Sigmoid colon (tissue), 7 donors: ENCODE measurements around the gene C18orf63. TPM values are rescaled to one million over a fixed set of nuclear protein-coding genes. Genes with fewer than 3 reads are reported as not detected.

Experiments
- DNase-seq: peaks from one replicate; pipeline ENCODE4 v3.0.0-alpha.2; 2019
- H3K27ac ChIP-seq, 4 donors: fragments of 200-600 bp; sonication (generic); one replicate each; pipeline ENCODE4 v1.5.1; 2016 to 2019; ENCODE audit warnings: mild to moderate bottlenecking in 1 of 4
- H3K27me3 ChIP-seq, 3 donors: fragments of 200-600 bp; sonication (generic); one replicate each; pipeline ENCODE4 v1.5.1; 2019; ENCODE audit warnings: mild to moderate bottlenecking in 1 of 3
- H3K36me3 ChIP-seq, 4 donors: fragments of 200-600 bp; sonication (generic); one replicate each; pipeline ENCODE4 v1.5.1; 2016 to 2019
- H3K4me1 ChIP-seq, 4 donors: fragments of 200-600 bp; sonication (generic); one replicate each; pipeline ENCODE4 v1.5.1; 2017 to 2019
- H3K4me3 ChIP-seq, 4 donors: fragments of 200-600 bp; sonication (generic); one replicate each; pipeline ENCODE4 v1.5.1; 2017 to 2019; ENCODE audit warnings: mild to moderate bottlenecking in 2 of 4, moderate library complexity in 1 of 4
- H3K9me3 ChIP-seq, 4 donors: fragments of 200-600 bp in 3 of 4; sonication (generic) in 3 of 4; one replicate each; pipeline versions ENCODE4 v1.5.1 to v1.6.1; 2013 to 2019
- CTCF ChIP-seq, 4 experiments: fragments of 450-650 bp in 3 of 4; fragments of 200-600 bp in 1 of 4; IDR thresholded peaks; one replicate each; pipeline ENCODE4 v1.5.1; 2016 to 2019; ENCODE audit warnings: antibody characterized with exemption in 4 of 4, mild to moderate bottlenecking in 3 of 4, moderate library complexity in 2 of 4
- EP300 ChIP-seq, 4 donors: sonication (generic); formaldehyde crosslinking; IDR thresholded peaks; one replicate each; pipeline ENCODE4 v1.6.1; 2017; ENCODE audit warnings: antibody characterized with exemption in 4 of 4
- POLR2A ChIP-seq, 2 donors: fragments of 450-650 bp; IDR thresholded peaks; one replicate each; pipeline ENCODE4 v1.6.1; 2016; ENCODE audit warnings: antibody characterized with exemption in 2 of 2, mild to moderate bottlenecking in 2 of 2, moderate library complexity in 2 of 2
- POLR2AphosphoS5 ChIP-seq, 4 donors: sonication (generic); formaldehyde crosslinking; IDR thresholded peaks; one replicate each; pipeline ENCODE4 v1.6.1; 2017; ENCODE audit warnings: antibody characterized with exemption in 4 of 4
- WGBS, 2 donors: extraction: QIAGEN DNeasy Blood & Tissue Kit; methylation state at CpG; one replicate each; pipeline ENCODE4 v1.1.7; 2013; 5-methylcytosine and 5-hydroxymethylcytosine counted together
- intact Hi-C: fragments of 100-400 bp; cut with DNase I; formaldehyde crosslinking; loops from one replicate; pipeline ENCODE4 v1.15.1; 2023
- polyA plus RNA-seq, 3 donors: library from polyadenylated mRNA; stranded (reverse); fragments of 200-250 nt; gene quantifications; one replicate each; pipeline ENCODE4 v1.2.3, GENCODE V29; 2013
- total RNA-seq, 4 donors: library from RNA; depleted of rRNA; stranded (reverse); fragments of >200 nt; gene quantifications; one replicate each; pipeline ENCODE4 v1.1.0, GENCODE V29; 2016
- donor health status: healthy with polysubstance abuse.
- donor health status: Bipolar disorder and iron deficiency.
- donor health status: healthy.

C18orf63 gene
- total and polyA plus RNA-seq, 7 donors, result not detected

- TF ChIP-seq CTCF (IDR thresholded peaks at IDR 0.05) (no peak), EP300 (IDR thresholded peaks at IDR 0.05) (no peak), POLR2AphosphoS5 (IDR thresholded peaks at IDR 0.05) (no peak), POLR2A (IDR thresholded peaks at IDR 0.05) (no peak)
- 78 to 81% methylated on average over 9 of the region's 9 CpGs for WGBS, 2 donors
- peaks cover 0 to 9% (median 1%) of the 10 kb centered on the region in 4 donors for H3K4me1 ChIP-seq
- no peak overlapping the region for H3K27ac ChIP-seq
- H3K27me3 ChIP-seq, result no peaks in the 10 kb centered on the region
- no peak for DNase-seq
- H3K9me3 ChIP-seq, result no peaks in the 10 kb centered on the region
- H3K36me3 ChIP-seq, result no peaks in the 10 kb centered on the region
- no peak overlapping the region for H3K4me3 ChIP-seq
- intact Hi-C loops, result no loop called here
These were observed 87.3 kb downstream of the C18orf63 start for GRCh38 chr18:74402806-74403433.

GRCh38 chr18:74407888-74408287 is 92.2 kb downstream of the C18orf63 start:
- Histone ChIP-seq H3K27me3 (no peaks in the 10 kb centered on the region), H3K27ac (no peak overlapping the region), H3K4me3 (no peak overlapping the region), H3K4me1 (peaks cover 0 to 10% (median 3%) of the 10 kb centered on the region in 4 donors), H3K9me3 (no peaks in the 10 kb centered on the region), H3K36me3 (no peaks in the 10 kb centered on the region)
- TF ChIP-seq CTCF (IDR thresholded peaks at IDR 0.05) (no peak), POLR2A (IDR thresholded peaks at IDR 0.05) (no peak), POLR2AphosphoS5 (IDR thresholded peaks at IDR 0.05) (no peak), EP300 (IDR thresholded peaks at IDR 0.05) (no peak)
- intact Hi-C loops, result no loop called here
- WGBS, 2 donors, result 13 to 17% methylated on average over 2 of the region's 2 CpGs
- no peak for DNase-seq

Other genes starting within 250 kb of the C18orf63 start
- 1 to 10 TPM in 1 of 4 donors, under 1 TPM in 1, not detected in 2; 0.36 to 2.2 TPM for gene FBXO15, start 168.0 kb upstream of the C18orf63 start, total RNA-seq
- under 1 TPM in 1 of 3 donors, not detected in 2; 0.87 TPM for gene FBXO15, start 168.0 kb upstream of the C18orf63 start, polyA plus RNA-seq
- 10 to 100 TPM; 42.4 to 65.3 (median 52.1) TPM for gene TIMM21, start 167.3 kb upstream of the C18orf63 start, total RNA-seq
- 10 to 100 TPM in 2 of 3 donors, 1 to 10 TPM in 1; 9.0 to 27.6 (median 18.0) TPM for gene TIMM21, start 167.3 kb upstream of the C18orf63 start, polyA plus RNA-seq
- 100 to 1,000 TPM; 137 to 533 (median 241) TPM for gene CYB5A, start 23.9 kb upstream of the C18orf63 start, total RNA-seq
- gene CYB5A, start 23.9 kb upstream of the C18orf63 start, polyA plus RNA-seq, result 100 to 1,000 TPM; 141 to 213 (median 163) TPM
- 1 to 10 TPM in 2 of 4 donors, under 1 TPM in 1, not detected in 1; 0.82 to 1.1 (median 1.1) TPM for gene DIPK1C, start 141.5 kb downstream of the C18orf63 start, total RNA-seq
- under 1 TPM in 1 of 3 donors, not detected in 2; 0.48 TPM for gene DIPK1C, start 141.5 kb downstream of the C18orf63 start, polyA plus RNA-seq
- 10 to 100 TPM; 29.3 to 53.5 (median 46.4) TPM for gene CNDP2, start 180.5 kb downstream of the C18orf63 start, total RNA-seq
- gene CNDP2, start 180.5 kb downstream of the C18orf63 start, polyA plus RNA-seq, result 100 to 1,000 TPM; 114 to 179 (median 132) TPM
- not detected for gene CNDP1, start 218.7 kb downstream of the C18orf63 start, total RNA-seq
- under 1 TPM in 2 of 3 donors, not detected in 1; 0.10 to 0.60 TPM for gene CNDP1, start 218.7 kb downstream of the C18orf63 start, polyA plus RNA-seq